Measurements from ENCODE around the gene PTP4A2. TPM values are rescaled to one million over a fixed set of nuclear protein-coding genes. Genes with fewer than 3 reads are reported as not detected.

Gene PTP4A2
- total and polyA plus RNA-seq, 9 donors: 92.5 to 366 (median 246) TPM

- WGBS, 3 donors: 64 to 72% (median 71%) methylated on average over 7 of the region's 7 CpGs
- Histone ChIP-seq H3K4me1 (ENCODE audit: insufficient read depth) (no peaks in the 10 kb centered on the region), H3K9me3 (no peaks in the 10 kb centered on the region), H3K4me3 (no peak overlapping the region), H3K27ac (no peak overlapping the region), H3K27me3 (no peaks in the 10 kb centered on the region), H3K36me3 (no peaks in the 10 kb centered on the region)
- no peak for DNase-seq
- TF ChIP-seq EP300 (IDR thresholded peaks at IDR 0.05) (no peak), CTCF (IDR thresholded peaks at IDR 0.05) (no peak), POLR2A (IDR thresholded peaks at IDR 0.05) (no peak)
- intact Hi-C loops (cut with DNase I): no loop called here
These were observed 68.0 kb downstream of the PTP4A2 start for GRCh38 chr1:31870086-31870736.

GRCh38 chr1:31869449-31869848, 68.7 kb downstream of the PTP4A2 start:
- Histone ChIP-seq H3K27me3 (no peaks in the 10 kb centered on the region), H3K36me3 (no peaks in the 10 kb centered on the region), H3K4me1 (ENCODE audit: insufficient read depth) (no peaks in the 10 kb centered on the region), H3K4me3 (no peak overlapping the region), H3K9me3 (no peaks in the 10 kb centered on the region), H3K27ac (no peak overlapping the region)
- intact Hi-C loops (cut with DNase I): no loop called here
- 53 to 63% (median 53%) methylated on average over 3 of the region's 3 CpGs for WGBS, 3 donors
- TF ChIP-seq POLR2A (IDR thresholded peaks at IDR 0.05) (no peak), CTCF (IDR thresholded peaks at IDR 0.05) (no peak), EP300 (IDR thresholded peaks at IDR 0.05) (no peak)
- DNase-seq: no peak

DNA sequence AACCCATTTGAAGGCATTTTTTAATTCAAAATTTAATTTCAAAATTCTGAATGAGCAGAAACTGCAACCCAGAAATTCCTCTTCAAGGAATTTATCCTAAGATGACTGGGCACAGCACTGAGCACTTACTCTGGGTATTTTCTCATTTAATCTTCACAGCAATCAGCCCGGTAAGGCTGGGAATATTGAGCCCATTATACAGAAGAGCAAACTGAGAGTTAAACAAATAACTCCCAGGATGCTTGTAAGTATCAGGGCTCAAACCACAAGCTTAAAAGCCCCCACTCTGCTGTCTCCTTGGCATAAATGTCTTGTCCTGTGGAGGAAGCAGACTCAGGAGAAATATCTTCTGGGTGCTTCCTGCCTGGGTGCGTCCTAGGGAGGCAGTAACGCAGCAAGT, 69.3 kb downstream of the PTP4A2 start:
- no peak overlapping the region for H3K27ac ChIP-seq
- TF ChIP-seq POLR2A (IDR thresholded peaks at IDR 0.05): no peak
- TF ChIP-seq EP300 (IDR thresholded peaks at IDR 0.05): no peak
- no peak for TF ChIP-seq CTCF (IDR thresholded peaks at IDR 0.05)
- WGBS, 3 donors: 75 to 80% (median 77%) methylated on average over 3 of the region's 3 CpGs
- H3K36me3 ChIP-seq: no peaks in the 10 kb centered on the region
- no peak overlapping the region for H3K4me3 ChIP-seq
- no peaks in the 10 kb centered on the region for H3K4me1 ChIP-seq (ENCODE audit: insufficient read depth)
- no peaks in the 10 kb centered on the region for H3K27me3 ChIP-seq
- no peaks in the 10 kb centered on the region for H3K9me3 ChIP-seq
- intact Hi-C loops (cut with DNase I): no loop called here
- no peak for DNase-seq

- 71 to 78% (median 77%) methylated on average over 7 of the region's 7 CpGs for WGBS, 3 donors
- H3K36me3 ChIP-seq: no peaks in the 10 kb centered on the region
- intact Hi-C loops (cut with DNase I): no loop called here
- DNase-seq: no peak
- H3K27ac ChIP-seq: no peak overlapping the region
- no peaks in the 10 kb centered on the region for H3K4me1 ChIP-seq (ENCODE audit: insufficient read depth)
- no peak overlapping the region for H3K4me3 ChIP-seq
- no peaks in the 10 kb centered on the region for H3K9me3 ChIP-seq
- no peaks in the 10 kb centered on the region for H3K27me3 ChIP-seq
- TF ChIP-seq CTCF (IDR thresholded peaks at IDR 0.05) (no peak), EP300 (IDR thresholded peaks at IDR 0.05) (no peak), POLR2A (IDR thresholded peaks at IDR 0.05) (no peak)
These were observed 70.6 kb downstream of the PTP4A2 start for GRCh38 chr1:31867546-31867945.
